Activated CD8-positive, alpha-beta T cell treated with anti-CD3 and anti-CD28 coated beads for 36 hours (primary cell): ENCODE results near the gene TMEM145. TPM values are rescaled to one million over a fixed set of nuclear protein-coding genes. Genes with fewer than 3 reads are reported as not detected.

Source experiments
- ATAC-seq: fragments of 200-7000 bp; cut with Tn5 transposase; one replicate; pipeline ENCODE4 v1.10.0; 2021; ENCODE audit warnings: mild to moderate bottlenecking, moderate library complexity
- CTCF ChIA-PET: fragments of 350-600 bp; sonication (Branson Sonifier 250); formaldehyde crosslinking; loops from one replicate; lab custom pipeline; 2021; ENCODE audit warnings: antibody characterized with exemption; lab: Charles Lee
- POLR2A ChIA-PET: fragments of 350-600 bp; sonication (Branson Sonifier 250); formaldehyde crosslinking; loops from one replicate; lab custom pipeline; 2021; ENCODE audit warnings: antibody characterized with exemption; lab: Charles Lee
- DNase-seq: peaks from one replicate; pipeline ENCODE4 v3.0.0-alpha.2; 2020
- H3K27ac Mint-ChIP-seq: one replicate; pipeline ENCODE4 v1.8.0; 2021; ENCODE audit warnings: mild to moderate bottlenecking, mixed read lengths
- H3K27me3 Mint-ChIP-seq: one replicate; pipeline ENCODE4 v1.8.0; 2021; ENCODE audit warnings: mixed read lengths
- H3K36me3 Mint-ChIP-seq: one replicate; pipeline ENCODE4 v1.8.0; 2021; ENCODE audit warnings: low read depth, mixed read lengths
- H3K4me1 Mint-ChIP-seq: one replicate; pipeline ENCODE4 v1.8.0; 2021; ENCODE audit warnings: low read depth, mixed read lengths
- H3K4me3 Mint-ChIP-seq: one replicate; pipeline ENCODE4 v1.8.0; 2021; ENCODE audit warnings: mild to moderate bottlenecking, moderate library complexity, mixed read lengths
- H3K9me3 Mint-ChIP-seq: one replicate; pipeline ENCODE4 v1.8.0; 2021; ENCODE audit warnings: mixed read lengths
- CTCF ChIP-seq: fragments of 200-600 bp; IDR thresholded peaks from one replicate; pipeline ENCODE4 v1.8.0; 2022; ENCODE audit warnings: antibody characterized with exemption, mild to moderate bottlenecking
- intact Hi-C: fragments of 100-400 bp; cut with micrococcal nuclease; formaldehyde crosslinking; loops from one replicate; pipeline ENCODE4 v1.10.0; 2022
- total RNA-seq, 2 experiments: library from RNA; stranded (reverse); gene quantifications; one replicate each; pipeline ENCODE4 v1.2.3, GENCODE V29; 2021

The TMEM145 gene
- total RNA-seq, 2 experiments from 2014 or later = 3.0 to 3.2 TPM

GRCh38 chr19:42285541-42285941 is 27.6 kb upstream of the TMEM145 start:
- no peak for ATAC-seq
- ChIA-PET CTCF (interaction anchor here (1.2 to 1.9 kb wide), 3 partner anchors 11 to 162 kb away, joined by 3 to 7 read pairs (median 5); no protein-coding TSS in a partner anchor), POLR2A (interaction anchor here (0.9 kb wide), 1 partner anchor 17 kb away, joined by 3 read pairs; the partner anchor contains the start of gene PAFAH1B3)
- no peaks in the 10 kb centered on the region for H3K27me3 Mint-ChIP-seq
- peak overlapping the region; percentile 77 for H3K4me3 Mint-ChIP-seq
- H3K27ac Mint-ChIP-seq = peak overlapping the region; percentile 64
- no peak for DNase-seq
- peaks cover 4% of the 10 kb centered on the region for H3K36me3 Mint-ChIP-seq
- peaks cover 18% of the 10 kb centered on the region for H3K4me1 Mint-ChIP-seq
- intact Hi-C loops = loop anchor here (10.0 kb wide), 1 partner anchor 151 kb away; the partner anchor contains the start of gene POU2F2
- no peaks in the 10 kb centered on the region for H3K9me3 Mint-ChIP-seq
- no peak for TF ChIP-seq CTCF

GRCh38 chr19:42285988-42286348 is 27.1 kb upstream of the TMEM145 start:
- peak overlapping the region; percentile 64 for H3K27ac Mint-ChIP-seq

GRCh38 chr19:42286349-42287016 is 26.6 kb upstream of the TMEM145 start:
- DNase-seq = no peak
- intact Hi-C loops = loop anchor here (10.0 kb wide), 1 partner anchor 152 kb away; the partner anchor contains the start of gene POU2F2
- Mint-ChIP-seq H3K36me3 (peaks cover 4% of the 10 kb centered on the region), H3K27me3 (no peaks in the 10 kb centered on the region), H3K4me1 (peaks cover 15% of the 10 kb centered on the region), H3K4me3 (no peak overlapping the region), H3K27ac (peak overlapping the region; percentile 46), H3K9me3 (no peaks in the 10 kb centered on the region)
- TF ChIP-seq CTCF = no peak
- no peak for ATAC-seq
- ChIA-PET POLR2A (interaction anchor here (1.0 kb wide), 1 partner anchor 14 kb away, joined by 3 read pairs; no protein-coding TSS in a partner anchor), CTCF (interaction anchor here (1.9 kb wide), 1 partner anchor 10 kb away, joined by 5 read pairs; no protein-coding TSS in a partner anchor)

More at GRCh38 chr19:42285988-42286348, 27.1 kb upstream of the TMEM145 start:
- Mint-ChIP-seq H3K4me3 (peak overlapping the region; percentile 77), H3K27me3 (no peaks in the 10 kb centered on the region), H3K36me3 (peaks cover 4% of the 10 kb centered on the region), H3K9me3 (no peaks in the 10 kb centered on the region), H3K4me1 (peaks cover 18% of the 10 kb centered on the region)
- no peak for DNase-seq
- no peak for TF ChIP-seq CTCF
- ChIA-PET CTCF (interaction anchor here (1.8 to 1.9 kb wide), 2 partner anchors 11 to 13 kb away, joined by 5 to 7 read pairs; no protein-coding TSS in a partner anchor), POLR2A (no interaction called here)
- ATAC-seq = no peak
- intact Hi-C loops = loop anchor here (10.0 kb wide), 1 partner anchor 151 kb away; the partner anchor contains the start of gene POU2F2

GRCh38 chr19:42287017-42287826 is 25.9 kb upstream of the TMEM145 start:
- ChIA-PET CTCF (interaction anchor here (0.7 to 1.2 kb wide), 3 partner anchors 8 to 144 kb away, joined by 3 read pairs; no protein-coding TSS in a partner anchor), POLR2A (interaction anchor here (1.0 kb wide), 1 partner anchor 14 kb away, joined by 3 read pairs; no protein-coding TSS in a partner anchor)
- peaks cover 18% of the 10 kb centered on the region for H3K4me1 Mint-ChIP-seq
- ATAC-seq (no peak), DNase-seq (no peak)
- TF ChIP-seq CTCF = no peak
- H3K4me3 Mint-ChIP-seq = no peak overlapping the region
- H3K27me3 Mint-ChIP-seq = no peaks in the 10 kb centered on the region
- no peak overlapping the region for H3K27ac Mint-ChIP-seq
- intact Hi-C loops = loop anchor here (10.0 kb wide), 1 partner anchor 152 kb away; the partner anchor contains the start of gene POU2F2
- H3K9me3 Mint-ChIP-seq = no peaks in the 10 kb centered on the region
- peaks cover 8% of the 10 kb centered on the region for H3K36me3 Mint-ChIP-seq
